Mucosa of descending colon (tissue), 3 donors: ENCODE measurements around the gene FMN1. TPM values are rescaled to one million over a fixed set of nuclear protein-coding genes. Genes with fewer than 3 reads are reported as not detected.
A peak's percentile ranks its signal among the peaks of the same experiment; 100 is the strongest.

ENCODE experiments used
- ATAC-seq: fragments of 200-7000 bp; cut with Tn5 transposase; one replicate; pipeline ENCODE4 v1.9.1; 2020; ENCODE audit warnings: mild to moderate bottlenecking, moderate library complexity
- DNase-seq, 3 donors: peaks; one replicate each; pipeline ENCODE4 v3.0.0-alpha.2; 2020
- H3K36me3 ChIP-seq: fragments of 200-600 bp; one replicate; pipeline ENCODE4 v1.8.0; 2021; ENCODE audit warnings: low read depth, mild to moderate bottlenecking
- H3K4me1 ChIP-seq: fragments of 200-600 bp; one replicate; pipeline ENCODE4 v1.8.0; 2021; ENCODE audit warnings: low read depth, mild to moderate bottlenecking
- H3K4me3 ChIP-seq: fragments of 200-600 bp; one replicate; pipeline ENCODE4 v1.8.0; 2021; ENCODE audit warnings: mild to moderate bottlenecking
- H3K9me3 ChIP-seq: fragments of 200-600 bp; one replicate; pipeline ENCODE4 v1.8.0; 2021; ENCODE audit warnings: mild to moderate bottlenecking
- CTCF ChIP-seq: fragments of 200-600 bp; IDR thresholded peaks from one replicate; pipeline ENCODE4 v1.8.0; 2022; ENCODE audit warnings: antibody characterized with exemption, mild to moderate bottlenecking
- intact Hi-C, 2 donors: fragments of 100-400 bp; cut with DNase I in 1 of 2; cut with micrococcal nuclease in 1 of 2; formaldehyde crosslinking; loops; one replicate each; pipeline versions ENCODE4 v1.11.0 to v1.11.1; 2022; cut with DNase I, micrococcal nuclease
- total RNA-seq, 3 donors: library from RNA; stranded (reverse); fragmentation: NEBNext Ultra II Directional in 2 of 3; extraction: Animal tissue kit (Norgen Biotek cat#: 25700) in 2 of 3; gene quantifications; one replicate each; pipeline versions ENCODE4 v1.2.1 to v1.2.4, GENCODE V29; 2021 to 2023
- donor health status: DM: no; HTN: no; CAD: no; lungs with moderate emphysema.
- donor health status: DM: no; HTN: no; CAD: no.
- donor health status: DM: no; HTN: yes; CAD: no.

FMN1 gene
- total RNA-seq, 3 donors from 2014 or later, result 30.8 to 65.1 (median 43.4) TPM

- peaks cover 10% of the 10 kb centered on the region for H3K9me3 ChIP-seq
- TF ChIP-seq CTCF, result no peak
- peaks cover 6% of the 10 kb centered on the region for H3K4me1 ChIP-seq
- H3K4me3 ChIP-seq, result no peak overlapping the region
- no peak for DNase-seq
- intact Hi-C loops, result no loop called here
- H3K36me3 ChIP-seq, result no peaks in the 10 kb centered on the region
- no peak for ATAC-seq
These were observed 154.0 kb downstream of the FMN1 start for GRCh38 chr15:33040496-33040895.

DNA sequence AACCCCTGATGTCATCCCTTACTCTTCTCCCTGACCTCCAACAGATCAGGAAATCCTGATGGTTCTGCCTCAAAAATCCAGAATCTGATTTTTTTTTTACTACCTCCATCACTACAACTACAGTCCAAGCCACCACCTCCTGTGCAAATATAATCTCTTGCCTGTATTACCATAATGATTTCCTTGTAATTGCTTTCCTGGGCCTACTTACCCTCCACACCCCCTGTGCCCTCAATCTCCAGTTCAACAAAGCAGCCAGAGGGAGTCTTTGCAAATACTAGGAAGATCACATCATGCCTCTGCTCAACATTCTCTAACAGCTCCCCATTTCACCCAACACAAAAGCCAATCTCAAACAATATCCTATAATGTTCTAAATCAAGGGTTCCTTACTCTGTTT is 159.9 kb downstream of the FMN1 start:
- no peaks in the 10 kb centered on the region for H3K36me3 ChIP-seq
- ATAC-seq, result peak; percentile 97
- intact Hi-C loops, result loop anchor here in 1 of 2 donors (5.0 kb wide), 1 partner anchor 33 kb away; no protein-coding TSS in a partner anchor
- peak in 1 of 3 donors; percentile 62 for DNase-seq
- no peak overlapping the region for H3K4me3 ChIP-seq
- no peaks in the 10 kb centered on the region for H3K9me3 ChIP-seq
- no peak for TF ChIP-seq CTCF
- H3K4me1 ChIP-seq, result peaks cover 25% of the 10 kb centered on the region

- no peak for TF ChIP-seq CTCF
- intact Hi-C loops, result loop anchor here in 1 of 2 donors (5.0 kb wide), 1 partner anchor 35 kb away; no protein-coding TSS in a partner anchor
- H3K4me3 ChIP-seq, result no peak overlapping the region
- H3K4me1 ChIP-seq, result peaks cover 39% of the 10 kb centered on the region
- DNase-seq (no peak), ATAC-seq (no peak)
- H3K36me3 ChIP-seq, result no peaks in the 10 kb centered on the region
- H3K9me3 ChIP-seq, result no peaks in the 10 kb centered on the region
These were observed 162.5 kb downstream of the FMN1 start for GRCh38 chr15:33032053-33032452.

DNA sequence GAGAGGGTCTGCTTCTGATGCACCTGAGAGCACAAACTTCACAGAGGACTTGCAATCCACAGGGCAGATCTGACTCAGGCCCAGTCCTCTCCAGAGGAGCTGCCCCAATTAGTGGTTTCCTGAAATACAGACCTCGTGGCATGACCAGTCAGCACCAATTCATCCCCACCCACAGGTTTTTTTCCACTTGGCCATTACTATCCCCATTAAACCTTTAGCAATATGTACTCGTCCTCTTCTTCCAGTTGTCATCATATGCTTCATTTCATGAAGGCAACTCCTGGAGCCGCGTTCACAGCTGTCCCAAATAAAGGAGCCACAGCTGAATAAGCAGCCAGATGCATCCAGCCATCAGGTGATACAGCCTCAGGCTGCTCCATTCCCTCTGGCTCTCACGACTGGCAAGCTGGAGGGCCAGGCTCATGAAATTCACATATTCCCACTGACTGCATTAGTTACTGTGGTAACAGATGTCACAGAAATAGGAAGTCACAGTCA is 163.1 kb downstream of the FMN1 start:
- no peak for DNase-seq
- no peak for TF ChIP-seq CTCF
- Histone ChIP-seq H3K4me1 (peaks cover 45% of the 10 kb centered on the region), H3K36me3 (no peaks in the 10 kb centered on the region), H3K4me3 (no peak overlapping the region), H3K9me3 (no peaks in the 10 kb centered on the region)
- intact Hi-C loops, result loop anchor here in 1 of 2 donors (5.0 kb wide), 1 partner anchor 36 kb away; no protein-coding TSS in a partner anchor
- peak; percentile 22 for ATAC-seq

- DNase-seq (no peak), ATAC-seq (no peak)
- H3K36me3 ChIP-seq, result no peaks in the 10 kb centered on the region
- H3K4me3 ChIP-seq, result no peak overlapping the region
- TF ChIP-seq CTCF, result no peak
- intact Hi-C loops, result loop anchor here in 1 of 2 donors (5.0 kb wide), 1 partner anchor 37 kb away; no protein-coding TSS in a partner anchor
- peaks cover 38% of the 10 kb centered on the region for H3K4me1 ChIP-seq
- H3K9me3 ChIP-seq, result no peaks in the 10 kb centered on the region
These were observed 164.2 kb downstream of the FMN1 start for GRCh38 chr15:33030315-33030714.
